Measurements from ENCODE around the gene AVP. TPM values are rescaled to one million over a fixed set of nuclear protein-coding genes. Genes with fewer than 3 reads are reported as not detected.
A peak's percentile ranks its signal among the peaks of the same experiment; 100 is the strongest.

The AVP gene
- total and polyA plus RNA-seq, 2 of the 13 experiments (the other 11 are each of a cell fraction or from before 2014, with no cell fraction given) = 0.12 TPM; not detected in 1

DNA sequence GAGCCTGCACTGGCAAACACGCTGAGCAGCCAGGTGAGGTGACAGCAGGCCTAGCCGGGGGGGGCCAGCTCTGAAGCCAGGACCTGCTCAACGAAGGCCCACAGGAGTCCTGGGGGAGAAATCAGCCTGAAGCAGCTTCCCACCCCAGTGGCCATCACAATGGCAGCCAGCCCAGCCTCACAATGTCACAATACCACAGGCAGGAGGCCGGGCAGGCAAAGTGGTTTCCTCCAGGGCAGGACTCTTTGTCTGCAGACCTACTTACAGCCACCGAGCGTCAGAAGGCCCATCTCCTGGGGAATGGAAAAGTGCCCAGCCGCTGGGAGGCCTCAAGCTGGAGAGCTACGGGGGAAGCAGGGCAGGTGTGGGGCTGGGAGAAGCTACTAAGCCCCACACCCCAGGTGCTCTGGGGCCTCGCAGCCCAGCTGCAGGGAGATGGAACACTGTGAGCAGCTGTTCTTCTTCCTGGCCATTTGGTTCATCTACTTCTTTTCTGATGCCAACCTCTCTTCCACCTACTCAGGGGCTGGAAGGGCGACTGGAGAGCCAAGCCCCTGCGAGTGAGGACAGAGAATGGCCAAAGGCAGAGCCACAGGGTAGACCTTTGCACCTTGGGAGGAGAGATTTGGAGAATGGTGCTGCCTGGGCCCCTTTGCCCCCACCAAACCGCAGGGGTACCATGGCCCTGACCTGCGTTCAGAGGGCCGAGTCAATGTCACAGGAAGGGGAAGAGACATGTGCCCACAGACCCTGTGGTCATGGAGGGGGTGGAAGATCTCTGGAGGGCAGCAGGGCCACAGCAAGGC, 22.3 kb upstream of the AVP start (continued):
- TF ChIP-seq PHF20 (CRISPR knock-in tag; IDR thresholded peaks at IDR 0.05) (no peak), ZNF788 (CRISPR knock-in tag; IDR thresholded peaks at IDR 0.05; ENCODE audit: borderline replicate concordance) (peak; percentile 78; the same call in 1 of the 2 replicates), ZFAT (CRISPR knock-in tag; conservative IDR thresholded peaks at IDR 0.05) (no peak), NAIF1 (CRISPR knock-in tag; IDR thresholded peaks at IDR 0.05; ENCODE audit: borderline replicate concordance) (no peak), SAFB2 (CRISPR knock-in tag; IDR thresholded peaks at IDR 0.05; ENCODE audit: borderline replicate concordance, low read depth) (0 out of 2 replicates have a peak, but pooled peaks have one; percentile 59), ZNF558 (CRISPR knock-in tag; IDR thresholded peaks at IDR 0.05; ENCODE audit: borderline replicate concordance) (peak; percentile 82), ATF7 (IDR thresholded peaks at IDR 0.05) (no peak), ATF7 (CRISPR knock-in tag; IDR thresholded peaks at IDR 0.05) (no peak), ZSCAN31 (CRISPR knock-in tag; IDR thresholded peaks at IDR 0.05; ENCODE audit: low read depth) (peak; percentile 74; the same call in 1 of the 2 replicates), FOXA3 (CRISPR knock-in tag; IDR thresholded peaks at IDR 0.05) (peak; percentile 43; the same call in 1 of the 2 replicates), JDP2 (CRISPR knock-in tag; IDR thresholded peaks at IDR 0.05; ENCODE audit: borderline replicate concordance) (no peak), ZNF816 (CRISPR knock-in tag; IDR thresholded peaks at IDR 0.05; ENCODE audit: borderline replicate concordance) (0 out of 2 replicates have a peak, but pooled peaks have one; percentile 7), ZNF138 (CRISPR knock-in tag; IDR thresholded peaks at IDR 0.05; ENCODE audit: low read depth) (no peak), ZNF335 (CRISPR knock-in tag; IDR thresholded peaks at IDR 0.05) (no peak), GATA4 (IDR thresholded peaks at IDR 0.05; ENCODE audit: borderline replicate concordance, low read depth) (no peak), MEIS2 (CRISPR knock-in tag; IDR thresholded peaks at IDR 0.05) (peak; percentile 44; the same call in 1 of the 2 replicates), ZMAT3 (CRISPR knock-in tag; conservative IDR thresholded peaks at IDR 0.05) (no peak; the same call in 1 of the 2 replicates), ZNF563 (CRISPR knock-in tag; IDR thresholded peaks at IDR 0.05) (no peak), SMC3 (IDR thresholded peaks at IDR 0.05; ENCODE audit: low read length) (no peak), ATAD3A (CRISPR knock-in tag; IDR thresholded peaks at IDR 0.05) (no peak), ZNF362 (CRISPR knock-in tag; IDR thresholded peaks at IDR 0.05; ENCODE audit: borderline replicate concordance) (no peak), TBL1XR1 (IDR thresholded peaks at IDR 0.05; ENCODE audit: borderline replicate concordance, low read length, partially characterized antibody) (no peak)
- TF ChIP-seq, protein P1, sequence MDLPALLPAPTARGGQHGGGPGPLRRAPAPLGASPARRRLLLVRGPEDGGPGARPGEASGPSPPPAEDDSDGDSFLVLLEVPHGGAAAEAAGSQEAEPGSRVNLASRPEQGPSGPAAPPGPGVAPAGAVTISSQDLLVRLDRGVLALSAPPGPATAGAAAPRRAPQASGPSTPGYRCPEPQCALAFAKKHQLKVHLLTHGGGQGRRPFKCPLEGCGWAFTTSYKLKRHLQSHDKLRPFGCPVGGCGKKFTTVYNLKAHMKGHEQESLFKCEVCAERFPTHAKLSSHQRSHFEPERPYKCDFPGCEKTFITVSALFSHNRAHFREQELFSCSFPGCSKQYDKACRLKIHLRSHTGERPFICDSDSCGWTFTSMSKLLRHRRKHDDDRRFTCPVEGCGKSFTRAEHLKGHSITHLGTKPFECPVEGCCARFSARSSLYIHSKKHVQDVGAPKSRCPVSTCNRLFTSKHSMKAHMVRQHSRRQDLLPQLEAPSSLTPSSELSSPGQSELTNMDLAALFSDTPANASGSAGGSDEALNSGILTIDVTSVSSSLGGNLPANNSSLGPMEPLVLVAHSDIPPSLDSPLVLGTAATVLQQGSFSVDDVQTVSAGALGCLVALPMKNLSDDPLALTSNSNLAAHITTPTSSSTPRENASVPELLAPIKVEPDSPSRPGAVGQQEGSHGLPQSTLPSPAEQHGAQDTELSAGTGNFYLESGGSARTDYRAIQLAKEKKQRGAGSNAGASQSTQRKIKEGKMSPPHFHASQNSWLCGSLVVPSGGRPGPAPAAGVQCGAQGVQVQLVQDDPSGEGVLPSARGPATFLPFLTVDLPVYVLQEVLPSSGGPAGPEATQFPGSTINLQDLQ (CRISPR knock-in tag; IDR thresholded peaks at IDR 0.05) = 0 out of 2 replicates have a peak, but pooled peaks have one; percentile 65
- TF ChIP-seq, protein P2, sequence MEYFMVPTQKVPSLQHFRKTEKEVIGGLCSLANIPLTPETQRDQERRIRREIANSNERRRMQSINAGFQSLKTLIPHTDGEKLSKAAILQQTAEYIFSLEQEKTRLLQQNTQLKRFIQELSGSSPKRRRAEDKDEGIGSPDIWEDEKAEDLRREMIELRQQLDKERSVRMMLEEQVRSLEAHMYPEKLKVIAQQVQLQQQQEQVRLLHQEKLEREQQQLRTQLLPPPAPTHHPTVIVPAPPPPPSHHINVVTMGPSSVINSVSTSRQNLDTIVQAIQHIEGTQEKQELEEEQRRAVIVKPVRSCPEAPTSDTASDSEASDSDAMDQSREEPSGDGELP (IDR thresholded peaks at IDR 0.05; ENCODE audit: borderline replicate concordance, low read depth) = peak; percentile 13; the same call in 1 of the 2 replicates

Data from HepG2 (cell line).